GM21576 (cell line): ENCODE measurements around the gene BBS9.

Experiments used
- ATAC-seq: cut with Tn5 transposase; IDR thresholded peaks from one replicate; pipeline ENCODE4 v1.9.1; 2021; ENCODE audit warnings: mild to moderate bottlenecking, moderate library complexity; ENCODE audit not compliant: unreplicated experiment

BBS9 gene

GRCh38 chr7:33422825-33423645 lies 293.7 kb downstream of the BBS9 start:
- ATAC-seq, result peak; percentile 40

DNA sequence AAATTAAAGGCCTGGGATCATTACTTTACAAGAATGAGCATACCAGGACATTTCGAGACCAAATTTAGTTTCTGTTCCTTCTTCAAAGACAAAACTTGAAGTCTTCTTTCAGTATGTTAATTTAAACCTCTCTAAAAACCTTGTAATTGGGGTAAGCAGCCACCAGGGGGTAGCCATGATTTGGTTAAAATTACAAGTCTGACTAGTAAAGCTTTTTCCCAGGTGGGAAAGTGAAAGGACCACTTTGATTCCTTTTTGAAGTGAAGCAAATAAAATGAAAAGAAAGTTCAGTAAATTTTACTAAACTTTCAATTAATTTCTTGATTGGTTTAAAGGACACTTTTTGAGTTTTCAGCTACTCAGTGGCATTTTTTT lies 294.3 kb downstream of the BBS9 start:
- ATAC-seq, result peak; percentile 96

DNA sequence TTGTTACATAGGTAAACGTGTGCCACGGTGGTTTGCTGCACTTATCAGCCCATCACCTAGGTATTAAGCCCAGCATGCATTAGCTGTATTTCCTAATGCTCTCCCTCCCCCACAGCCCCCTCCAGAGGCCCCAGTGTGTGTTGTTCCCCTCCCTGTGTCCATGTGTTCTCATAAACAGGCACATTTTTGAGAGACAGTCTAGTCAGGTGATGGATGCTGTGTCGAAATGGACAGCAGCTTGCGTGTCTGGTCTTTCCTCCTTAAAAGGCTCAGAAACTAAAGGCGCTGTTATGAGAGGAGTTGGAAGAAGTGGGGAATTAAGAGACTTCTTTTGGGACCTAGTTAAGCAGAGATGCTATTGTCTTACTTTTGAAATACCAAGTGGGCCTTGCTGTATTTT lies 296.0 kb downstream of the BBS9 start:
- ATAC-seq, result no peak

GRCh38 chr7:33425929-33426678 lies 296.7 kb downstream of the BBS9 start:
- ATAC-seq, result no peak

DNA sequence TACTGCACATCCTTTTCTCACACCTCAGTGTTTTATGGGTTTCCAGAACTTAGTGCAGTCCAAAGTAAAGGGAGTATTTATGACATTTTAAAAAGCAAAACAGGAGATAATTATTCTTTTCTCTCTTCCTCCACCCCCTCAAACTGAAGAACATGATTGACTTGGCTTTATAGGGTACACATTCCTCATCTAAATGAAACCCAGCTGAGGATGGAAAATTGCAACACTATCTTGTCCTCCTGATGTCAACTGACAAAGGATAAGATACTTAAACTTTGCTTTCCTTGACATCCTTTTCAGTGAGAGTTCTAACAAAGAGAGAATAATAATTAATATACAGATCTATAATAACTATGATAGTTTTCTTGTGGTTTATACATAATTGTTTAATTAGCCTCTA lies 299.1 kb downstream of the BBS9 start:
- ATAC-seq, result no peak

DNA sequence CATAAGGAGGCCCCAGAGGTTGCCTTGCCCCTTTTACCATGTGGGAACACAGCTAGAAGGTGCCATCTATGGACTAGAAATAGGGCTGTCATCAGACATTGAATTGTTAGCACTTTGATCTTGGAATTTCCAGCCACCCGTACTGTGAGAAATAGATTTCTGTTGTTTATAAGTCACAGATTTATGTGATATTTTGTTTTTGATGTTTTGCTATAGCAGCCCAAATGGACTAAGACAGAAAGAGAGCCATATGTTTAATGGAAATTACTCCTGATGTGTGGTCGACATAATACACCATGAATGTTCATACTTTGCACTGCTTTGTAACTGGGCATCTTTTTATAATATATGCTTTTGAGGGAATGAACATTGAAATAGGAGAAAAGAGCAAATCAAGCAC lies 302.2 kb downstream of the BBS9 start:
- ATAC-seq, result no peak

GRCh38 chr7:33432821-33433220 lies 303.5 kb downstream of the BBS9 start:
- ATAC-seq, result no peak

DNA sequence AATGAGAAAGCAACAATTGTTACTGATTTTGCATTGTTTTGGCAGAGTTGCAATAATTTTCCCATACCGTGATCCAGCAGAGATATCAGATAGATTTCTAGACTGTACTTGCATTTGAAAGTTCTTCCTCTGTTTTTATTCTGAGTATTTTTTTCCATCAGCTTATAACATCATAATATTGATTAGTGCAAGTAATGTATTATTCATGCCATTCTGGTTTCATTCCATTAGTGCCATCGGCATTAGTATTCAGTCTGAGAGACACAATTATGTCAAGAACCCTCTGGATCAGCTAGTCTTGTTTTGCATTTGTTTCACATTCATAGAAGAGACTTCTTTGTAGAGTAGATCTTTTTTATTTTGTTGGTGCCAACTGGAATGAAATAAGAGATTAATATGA lies 304.0 kb downstream of the BBS9 start:
- ATAC-seq, result no peak

DNA sequence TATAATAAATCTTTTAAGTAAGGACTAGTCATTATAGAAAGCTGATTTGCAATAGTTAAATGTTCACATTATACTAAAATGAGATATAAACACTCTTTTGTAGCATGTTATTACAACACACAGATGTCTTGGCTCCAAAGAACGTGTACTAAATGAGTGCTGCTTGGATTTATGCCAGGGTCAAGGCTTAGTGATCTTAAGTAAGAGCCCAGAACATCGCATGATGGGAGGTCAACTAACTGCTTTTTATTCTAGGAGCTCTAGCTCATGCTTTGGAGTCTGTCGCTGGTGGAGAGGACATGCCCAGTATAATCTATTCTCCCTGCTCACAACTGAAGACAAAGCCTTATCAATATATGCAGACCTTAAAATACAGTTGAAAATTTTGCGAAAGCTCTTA lies 315.1 kb downstream of the BBS9 start:
- no peak for ATAC-seq

DNA sequence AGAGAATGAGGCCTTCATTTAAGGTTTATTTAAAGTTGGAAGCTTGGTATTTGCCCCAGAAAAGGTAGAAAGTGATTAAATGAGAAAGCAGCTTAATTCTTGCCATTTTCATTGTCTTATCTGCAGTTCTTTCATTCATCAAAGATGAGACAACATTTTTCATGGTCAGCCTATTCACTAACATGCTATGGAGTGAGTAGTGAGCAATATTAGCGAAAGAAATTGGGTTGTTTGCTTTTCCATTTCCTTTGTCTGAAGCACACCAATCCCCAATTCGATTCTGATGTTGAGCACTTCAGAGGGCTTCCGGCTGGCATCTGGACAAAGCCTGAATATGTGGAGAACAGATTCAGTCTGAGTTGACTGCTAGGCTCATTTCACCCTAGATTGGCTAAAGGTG lies 317.2 kb downstream of the BBS9 start:
- no peak for ATAC-seq

GRCh38 chr7:33448035-33448434 lies 318.7 kb downstream of the BBS9 start:
- ATAC-seq, result no peak

DNA sequence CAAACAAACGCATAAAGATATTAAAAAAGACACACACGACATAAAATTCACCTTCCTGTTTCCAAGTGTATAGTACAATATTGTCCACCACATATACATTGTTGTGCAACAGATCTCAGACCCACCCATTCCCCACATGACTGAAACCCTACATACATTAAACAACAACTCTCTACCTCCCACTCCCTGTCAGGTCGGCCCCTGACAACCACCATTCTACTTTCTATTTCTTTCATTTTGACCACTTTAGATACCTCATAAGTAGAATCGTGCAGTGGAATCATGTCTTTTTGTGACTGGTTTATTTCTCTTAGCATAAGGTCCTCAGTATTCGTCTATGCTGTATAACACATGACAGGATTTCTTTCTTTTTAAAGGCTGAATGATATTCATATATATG lies 320.5 kb downstream of the BBS9 start:
- no peak for ATAC-seq

DNA sequence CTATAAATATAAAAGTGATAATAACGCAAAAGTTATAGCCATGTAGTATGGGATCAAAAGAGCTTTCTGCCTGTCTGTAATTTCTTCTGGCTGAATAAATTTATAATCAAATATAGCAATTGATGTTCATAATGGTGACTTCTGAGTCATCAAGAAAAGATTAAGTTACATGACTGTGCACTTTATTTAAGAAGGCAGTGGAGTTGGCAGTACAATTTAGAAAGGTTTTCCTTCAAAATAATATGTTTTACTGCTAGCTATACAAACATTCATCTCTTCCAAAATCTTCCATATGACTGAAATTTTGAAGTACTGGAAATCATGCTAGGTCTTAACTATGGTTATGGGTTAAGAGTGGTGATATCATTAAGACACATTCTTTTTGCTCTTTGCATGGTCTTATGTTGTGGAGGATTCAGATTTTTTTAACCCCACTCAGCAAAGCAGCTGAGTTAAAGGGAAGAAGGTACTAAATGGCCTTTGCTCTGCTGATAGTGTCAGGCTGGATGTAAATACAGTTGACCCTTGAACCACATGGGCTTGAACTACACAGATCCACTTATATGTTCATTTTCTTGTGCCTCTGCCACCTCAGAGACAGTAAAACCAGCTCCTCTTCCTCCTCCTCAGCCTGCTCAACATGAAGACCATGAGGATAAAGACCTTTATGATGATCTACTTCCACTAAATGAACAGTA lies 323.6 kb downstream of the BBS9 start:
- ATAC-seq, result no peak

GRCh38 chr7:33457039-33457438 lies 327.7 kb downstream of the BBS9 start:
- ATAC-seq, result no peak

DNA sequence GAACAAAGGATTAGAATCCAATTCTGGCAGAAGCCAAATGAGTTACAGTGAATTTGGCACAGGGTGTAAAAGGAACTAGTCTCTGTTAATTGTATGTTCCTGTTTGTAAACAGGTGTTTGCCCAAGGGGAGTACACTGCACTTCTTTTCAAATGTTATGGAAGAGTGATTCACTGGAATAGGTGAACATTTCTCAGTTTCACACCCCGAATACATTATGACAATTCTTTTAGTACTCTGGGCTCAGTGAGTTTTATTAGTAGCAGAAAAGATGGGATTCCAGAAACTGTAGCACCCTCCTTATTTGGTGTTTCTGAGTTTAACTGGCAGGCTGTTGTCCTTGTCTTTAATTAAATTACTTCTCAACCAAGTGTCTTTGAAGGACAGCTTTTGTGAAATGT lies 329.2 kb downstream of the BBS9 start:
- ATAC-seq, result no peak

DNA sequence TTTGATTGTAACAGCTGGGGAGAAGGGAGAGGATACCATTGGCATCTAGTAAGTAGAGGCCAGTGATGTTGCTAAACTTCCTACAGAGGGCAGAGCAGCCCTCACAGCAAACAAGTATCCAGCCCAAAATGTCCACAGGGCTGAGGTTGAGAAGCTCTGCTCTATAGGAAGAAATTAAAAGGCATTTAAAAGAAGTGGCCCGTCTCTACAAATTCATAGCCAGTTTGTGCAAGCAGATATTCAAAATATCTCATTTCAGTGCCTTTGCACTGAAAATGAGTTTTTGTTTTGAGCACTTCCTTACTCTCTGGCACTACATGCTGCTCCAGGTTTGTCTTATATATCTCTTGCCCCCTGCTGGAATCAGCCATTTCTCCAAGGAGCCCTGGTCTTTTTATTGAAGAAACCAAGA lies 330.0 kb downstream of the BBS9 start:
- ATAC-seq, result no peak

DNA sequence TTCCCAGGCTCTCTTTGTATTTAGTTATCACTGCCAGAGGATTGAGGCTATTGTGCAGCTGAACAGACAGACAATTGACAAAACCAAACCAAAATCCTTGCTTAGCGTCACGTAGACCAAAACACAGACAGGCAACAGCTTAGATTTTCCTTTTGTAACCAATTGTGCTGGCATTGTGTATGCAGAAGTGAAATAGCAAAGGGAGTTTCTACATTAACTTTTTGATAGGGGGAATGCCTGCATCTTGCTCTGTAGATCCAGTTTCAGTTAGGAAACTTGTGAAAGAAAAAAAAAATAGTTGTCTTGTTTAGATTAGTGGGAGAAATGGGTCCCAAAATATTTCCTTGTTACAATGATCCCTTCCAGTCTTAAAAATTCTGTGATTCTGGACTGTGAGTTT lies 333.8 kb downstream of the BBS9 start:
- no peak for ATAC-seq

- ATAC-seq, result no peak
These were observed 336.8 kb downstream of the BBS9 start for GRCh38 chr7:33466203-33466602.

GRCh38 chr7:33471636-33472242 lies 342.4 kb downstream of the BBS9 start:
- no peak for ATAC-seq

- ATAC-seq, result no peak
These were observed 343.1 kb downstream of the BBS9 start for GRCh38 chr7:33472348-33473025.
